HG03520 (cell line): ENCODE results near the gene NECTIN1.

Experiments
- ATAC-seq: cut with Tn5 transposase; IDR thresholded peaks from one replicate; pipeline ENCODE4 v1.9.1; 2021; ENCODE audit warnings: mild to moderate bottlenecking, moderate library complexity; ENCODE audit not compliant: unreplicated experiment

Gene NECTIN1

GRCh38 chr11:119714189-119714588 lies 14.8 kb downstream of the NECTIN1 start:
- no peak for ATAC-seq

GRCh38 chr11:119713359-119714040 lies 15.5 kb downstream of the NECTIN1 start:
- ATAC-seq: no peak

- no peak for ATAC-seq
These were observed 16.3 kb downstream of the NECTIN1 start for GRCh38 chr11:119712459-119713358.

GRCh38 chr11:119712006-119712405 lies 17.0 kb downstream of the NECTIN1 start:
- ATAC-seq: no peak

GRCh38 chr11:119711476-119711875 lies 17.5 kb downstream of the NECTIN1 start:
- no peak for ATAC-seq

GRCh38 chr11:119710417-119710816 lies 18.6 kb downstream of the NECTIN1 start:
- ATAC-seq: no peak

- ATAC-seq: no peak
These were observed 19.2 kb downstream of the NECTIN1 start for GRCh38 chr11:119709638-119710346.

- ATAC-seq: no peak
These were observed 19.8 kb downstream of the NECTIN1 start for GRCh38 chr11:119709171-119709570.

- no peak for ATAC-seq
These were observed 20.6 kb downstream of the NECTIN1 start for GRCh38 chr11:119708384-119708783.

GRCh38 chr11:119706887-119707286 lies 22.1 kb downstream of the NECTIN1 start:
- ATAC-seq: no peak

GRCh38 chr11:119706029-119706428 lies 23.0 kb downstream of the NECTIN1 start:
- ATAC-seq: no peak

GRCh38 chr11:119705362-119705761 lies 23.6 kb downstream of the NECTIN1 start:
- ATAC-seq: no peak

GRCh38 chr11:119704849-119705248 lies 24.2 kb downstream of the NECTIN1 start:
- ATAC-seq: no peak

GRCh38 chr11:119701591-119702549 lies 27.1 kb downstream of the NECTIN1 start:
- no peak for ATAC-seq

GRCh38 chr11:119700536-119701346 lies 28.3 kb downstream of the NECTIN1 start:
- no peak for ATAC-seq

- ATAC-seq: no peak
These were observed 29.0 kb downstream of the NECTIN1 start for GRCh38 chr11:119700030-119700429.

GRCh38 chr11:119699227-119699626 lies 29.8 kb downstream of the NECTIN1 start:
- no peak for ATAC-seq

- ATAC-seq: no peak
These were observed 31.1 kb downstream of the NECTIN1 start for GRCh38 chr11:119697882-119698281.

- no peak for ATAC-seq
These were observed 31.6 kb downstream of the NECTIN1 start for GRCh38 chr11:119697445-119697844.
